Measurements from ENCODE around the gene ACSS3. TPM values are rescaled to one million over a fixed set of nuclear protein-coding genes. Genes with fewer than 3 reads are reported as not detected.

Gene ACSS3
- total RNA-seq, 6 donors from 2014 or later: 23.5 to 61.8 (median 26.0) TPM

GRCh38 chr12:81089412-81089811, 11.5 kb downstream of the ACSS3 start:
- no peaks in the 10 kb centered on the region for H3K36me3 ChIP-seq
- 78 to 90% methylated on average over 1 of the region's 1 CpG for WGBS, 2 donors
- DNase-seq (no peak), ATAC-seq (ENCODE audit: low FRiP score in 2 of 2) (no peak)
- no peak overlapping the region for H3K27ac ChIP-seq
- H3K4me1 ChIP-seq: peaks cover 0 to 15% (median 9%) of the 10 kb centered on the region in 4 donors
- H3K9me3 ChIP-seq: no peaks in the 10 kb centered on the region
- H3K27me3 ChIP-seq: no peaks in the 10 kb centered on the region
- H3K4me3 ChIP-seq: no peak overlapping the region
- TF ChIP-seq EP300 (IDR thresholded peaks at IDR 0.05) (no peak), CTCF (IDR thresholded peaks at IDR 0.05) (no peak), POLR2AphosphoS5 (IDR thresholded peaks at IDR 0.05) (no peak), POLR2A (IDR thresholded peaks at IDR 0.05) (no peak)

GRCh38 chr12:81092053-81092452, 14.2 kb downstream of the ACSS3 start:
- ATAC-seq (ENCODE audit: low FRiP score in 2 of 2) (no peak), DNase-seq (no peak)
- H3K9me3 ChIP-seq: no peaks in the 10 kb centered on the region
- H3K4me3 ChIP-seq: no peak overlapping the region
- no peaks in the 10 kb centered on the region for H3K36me3 ChIP-seq
- no peaks in the 10 kb centered on the region for H3K4me1 ChIP-seq
- WGBS, 2 donors: 75 to 77% methylated on average over 3 of the region's 3 CpGs
- no peaks in the 10 kb centered on the region for H3K27me3 ChIP-seq
- TF ChIP-seq POLR2A (IDR thresholded peaks at IDR 0.05) (no peak), POLR2AphosphoS5 (IDR thresholded peaks at IDR 0.05) (no peak), EP300 (IDR thresholded peaks at IDR 0.05) (no peak)
- no peak overlapping the region for H3K27ac ChIP-seq

DNA sequence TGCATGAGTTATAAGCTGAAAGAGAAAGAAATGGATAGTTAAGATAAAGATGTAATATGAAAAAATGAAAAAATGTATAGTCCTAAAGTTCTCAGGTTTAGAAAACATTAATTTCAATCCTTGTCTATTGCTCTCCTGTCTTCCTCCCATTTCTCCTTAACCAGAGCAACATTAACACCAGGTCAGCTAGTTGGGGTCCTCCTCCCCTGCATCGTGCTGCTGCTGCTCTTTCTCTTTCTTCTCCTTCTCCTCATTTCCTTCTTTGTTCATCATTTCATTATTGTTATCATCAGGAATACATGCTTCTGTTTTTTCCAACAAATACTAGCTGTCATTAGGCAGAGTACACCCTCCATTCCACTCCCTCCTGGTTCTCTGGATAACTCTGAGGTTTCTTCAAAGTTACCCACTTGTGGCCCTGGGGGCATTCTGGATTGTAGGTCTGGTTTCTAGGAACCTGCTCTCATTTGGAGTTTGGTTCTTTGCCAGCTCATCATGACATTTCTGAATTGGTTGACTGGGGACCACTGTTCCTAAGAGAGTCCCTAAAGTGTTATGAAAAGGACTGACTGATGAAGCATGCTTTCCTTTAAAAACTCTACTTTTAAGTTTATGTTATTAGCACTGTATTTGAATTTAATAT, 17.0 kb downstream of the ACSS3 start:
- ATAC-seq (ENCODE audit: low FRiP score in 2 of 2) (no peak), DNase-seq (no peak)
- Histone ChIP-seq H3K4me1 (no peaks in the 10 kb centered on the region), H3K27me3 (no peaks in the 10 kb centered on the region), H3K9me3 (no peaks in the 10 kb centered on the region), H3K27ac (no peak overlapping the region), H3K36me3 (no peaks in the 10 kb centered on the region), H3K4me3 (no peak overlapping the region)
- TF ChIP-seq EP300 (IDR thresholded peaks at IDR 0.05) (no peak), POLR2A (IDR thresholded peaks at IDR 0.05) (no peak), POLR2AphosphoS5 (IDR thresholded peaks at IDR 0.05) (no peak), CTCF (IDR thresholded peaks at IDR 0.05) (no peak)
- 65 to 85% methylated on average over 1 of the region's 1 CpG for WGBS, 2 donors

- no peak overlapping the region for H3K27ac ChIP-seq
- no peaks in the 10 kb centered on the region for H3K36me3 ChIP-seq
- no peak for TF ChIP-seq POLR2AphosphoS5 (IDR thresholded peaks at IDR 0.05)
- TF ChIP-seq CTCF (IDR thresholded peaks at IDR 0.05): no peak
- TF ChIP-seq POLR2A (IDR thresholded peaks at IDR 0.05): no peak
- no peak for TF ChIP-seq EP300 (IDR thresholded peaks at IDR 0.05)
- no peak for ATAC-seq (ENCODE audit: low FRiP score in 2 of 2)
- WGBS, 2 donors: 70 to 71% methylated on average over 6 of the region's 6 CpGs
- no peaks in the 10 kb centered on the region for H3K4me1 ChIP-seq
- H3K9me3 ChIP-seq: no peaks in the 10 kb centered on the region
- no peak for DNase-seq
- H3K4me3 ChIP-seq: no peak overlapping the region
- H3K27me3 ChIP-seq: no peaks in the 10 kb centered on the region
Observed at GRCh38 chr12:81095501-81096232, 17.8 kb downstream of the ACSS3 start.

DNA sequence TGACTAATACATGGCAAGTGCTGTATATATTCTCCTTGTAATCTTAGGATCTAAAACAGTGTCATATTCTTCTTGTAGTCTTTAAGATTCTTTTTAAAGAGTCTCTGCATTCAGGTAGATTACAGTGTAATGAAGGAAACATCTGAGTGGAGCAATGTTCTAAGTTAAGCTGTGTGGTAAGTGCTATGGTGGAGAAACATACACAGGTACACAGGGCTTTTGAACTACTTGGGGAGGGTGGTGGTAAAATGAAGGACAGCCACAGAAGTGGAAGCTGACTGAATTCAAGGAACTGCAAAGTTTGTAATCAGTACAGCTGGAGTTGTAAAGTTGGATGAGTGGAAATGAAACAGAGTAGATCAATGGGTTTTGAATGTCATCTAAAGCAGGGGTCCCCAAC, 27.8 kb downstream of the ACSS3 start:
- ATAC-seq (ENCODE audit: low FRiP score in 2 of 2) (no peak), DNase-seq (no peak)
- H3K9me3 ChIP-seq: no peaks in the 10 kb centered on the region
- TF ChIP-seq CTCF (IDR thresholded peaks at IDR 0.05) (no peak), EP300 (IDR thresholded peaks at IDR 0.05) (no peak), POLR2AphosphoS5 (IDR thresholded peaks at IDR 0.05) (no peak), POLR2A (IDR thresholded peaks at IDR 0.05) (no peak)
- no peaks in the 10 kb centered on the region for H3K4me1 ChIP-seq
- no peak overlapping the region for H3K4me3 ChIP-seq
- H3K36me3 ChIP-seq: no peaks in the 10 kb centered on the region
- no peak overlapping the region for H3K27ac ChIP-seq
- H3K27me3 ChIP-seq: no peaks in the 10 kb centered on the region
